OCI-LY1 (cell line): ENCODE data around the gene FAM83F.

ENCODE experiments used
- CTCF ChIP-seq: fragments of 200-600 bp; sonication (generic), shearing (Covaris generic); IDR thresholded peaks from 2 replicates; pipeline ENCODE4 v1.5.1; 2017; ENCODE audit warnings: mild to moderate bottlenecking, antibody characterized with exemption, low read length, moderate library complexity, mixed read lengths
- EZH2 ChIP-seq: fragments of 200-600 bp; sonication (generic), shearing (Covaris generic); IDR thresholded peaks from 2 replicates; pipeline ENCODE4 v1.8.0; 2017; ENCODE audit warnings: borderline replicate concordance, mixed run types, mild to moderate bottlenecking, antibody characterized with exemption, low read length, moderate library complexity, mixed read lengths

GRCh38 chr22:40028098-40028425 is 33.3 kb downstream of the FAM83F start:
- TF ChIP-seq CTCF (no peak), EZH2 (no peak)
